Fibroblast of skin of back (primary cell): ENCODE data around the gene RNF207. TPM values are rescaled to one million over a fixed set of nuclear protein-coding genes. Genes with fewer than 3 reads are reported as not detected.

Source experiments
- DNase-seq: peaks from one replicate; pipeline ENCODE4 v3.0.0-alpha.2; 2013
- polyA plus RNA-seq, 2 experiments: library from polyadenylated mRNA; unstranded; fragments of 120-200 nt; gene quantifications; one replicate each; pipeline ENCODE4 v1.2.1, GENCODE V29; 2013; ENCODE audit not compliant: insufficient read length in 2 of 2

Gene RNF207, protein sequence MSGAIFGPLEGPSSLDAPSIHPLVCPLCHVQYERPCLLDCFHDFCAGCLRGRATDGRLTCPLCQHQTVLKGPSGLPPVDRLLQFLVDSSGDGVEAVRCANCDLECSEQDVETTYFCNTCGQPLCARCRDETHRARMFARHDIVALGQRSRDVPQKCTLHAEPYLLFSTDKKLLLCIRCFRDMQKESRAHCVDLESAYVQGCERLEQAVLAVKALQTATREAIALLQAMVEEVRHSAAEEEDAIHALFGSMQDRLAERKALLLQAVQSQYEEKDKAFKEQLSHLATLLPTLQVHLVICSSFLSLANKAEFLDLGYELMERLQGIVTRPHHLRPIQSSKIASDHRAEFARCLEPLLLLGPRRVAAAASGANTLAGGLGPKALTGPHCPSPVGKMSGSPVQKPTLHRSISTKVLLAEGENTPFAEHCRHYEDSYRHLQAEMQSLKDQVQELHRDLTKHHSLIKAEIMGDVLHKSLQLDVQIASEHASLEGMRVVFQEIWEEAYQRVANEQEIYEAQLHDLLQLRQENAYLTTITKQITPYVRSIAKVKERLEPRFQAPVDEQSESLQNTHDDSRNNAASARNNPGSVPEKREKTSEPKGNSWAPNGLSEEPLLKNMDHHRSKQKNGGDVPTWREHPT
- 3.0 TPM for polyA plus RNA-seq (2013, experiment 1 of 2; ENCODE audit: insufficient read length)
- 3.7 TPM for polyA plus RNA-seq (2013, experiment 2 of 2; ENCODE audit: insufficient read length)

- peak; percentile 72 for DNase-seq
These were observed at the start of gene RNF207 for GRCh38 chr1:6205849-6206519. Gene RNF207 (plus strand): TSS chr1:6206119. CDS start chr1:6206536, 417 bp downstream.

DNA sequence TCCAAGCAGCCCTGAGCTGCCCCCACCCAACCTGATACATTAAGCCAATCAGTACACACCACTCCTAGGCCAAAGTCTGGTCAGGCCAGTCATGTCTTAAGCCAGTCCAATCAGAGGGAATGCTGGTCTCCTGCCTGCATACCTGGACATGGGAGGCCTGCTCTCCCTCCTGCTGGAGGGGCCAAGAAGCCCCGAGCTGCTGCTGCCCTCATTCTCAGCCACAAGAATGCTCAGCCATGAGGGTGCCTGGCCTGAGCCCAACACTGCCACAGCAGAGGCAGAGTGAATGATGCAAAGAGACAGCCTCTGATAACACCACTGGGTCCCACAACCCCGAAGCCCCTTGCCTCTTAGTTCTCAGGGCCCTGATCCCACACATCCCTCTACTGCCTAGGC, 48.8 kb upstream of the RNF207 start:
- no peak for DNase-seq

DNA sequence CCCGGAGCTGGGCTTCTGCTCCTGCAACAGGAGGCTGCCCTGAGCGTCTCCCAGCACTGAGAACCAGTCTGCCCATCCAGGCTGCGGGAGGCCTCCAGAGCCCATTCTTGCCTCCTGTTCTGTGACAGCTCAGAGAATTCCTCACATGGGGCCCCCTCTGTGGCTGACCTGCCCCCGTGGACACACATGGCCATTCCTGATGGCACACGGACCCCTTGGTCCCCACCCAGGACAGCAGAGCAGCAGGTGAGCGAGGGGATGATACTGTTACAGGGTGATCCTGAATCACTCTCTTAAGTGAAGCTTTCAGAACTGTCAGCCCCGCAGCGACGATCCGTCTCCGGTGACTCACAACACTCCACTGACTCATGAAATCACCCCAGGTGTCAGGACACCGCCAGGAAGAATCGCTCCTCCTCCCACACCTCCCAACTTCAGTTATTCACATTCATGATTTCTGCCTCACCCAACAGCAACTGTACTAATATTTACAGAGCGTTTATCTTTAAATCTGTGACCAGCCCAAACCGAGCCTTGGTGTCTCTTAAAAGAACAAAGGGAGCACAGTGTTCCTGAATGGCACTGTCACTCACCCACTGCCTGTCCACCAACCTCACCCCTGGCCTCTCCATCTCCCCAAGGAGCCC, 48.3 kb upstream of the RNF207 start:
- DNase-seq: peak; percentile 30

GRCh38 chr1:6158181-6158580, 47.7 kb upstream of the RNF207 start:
- no peak for DNase-seq

GRCh38 chr1:6162341-6162740, 43.6 kb upstream of the RNF207 start:
- DNase-seq: no peak

- no peak for DNase-seq
These were observed 43.1 kb upstream of the RNF207 start for GRCh38 chr1:6162773-6163172.

- no peak for DNase-seq
These were observed 42.5 kb upstream of the RNF207 start for GRCh38 chr1:6163191-6163972.

GRCh38 chr1:6163973-6164617, 41.8 kb upstream of the RNF207 start:
- no peak for DNase-seq

- DNase-seq: no peak
These were observed 40.9 kb upstream of the RNF207 start for GRCh38 chr1:6165027-6165426.

DNA sequence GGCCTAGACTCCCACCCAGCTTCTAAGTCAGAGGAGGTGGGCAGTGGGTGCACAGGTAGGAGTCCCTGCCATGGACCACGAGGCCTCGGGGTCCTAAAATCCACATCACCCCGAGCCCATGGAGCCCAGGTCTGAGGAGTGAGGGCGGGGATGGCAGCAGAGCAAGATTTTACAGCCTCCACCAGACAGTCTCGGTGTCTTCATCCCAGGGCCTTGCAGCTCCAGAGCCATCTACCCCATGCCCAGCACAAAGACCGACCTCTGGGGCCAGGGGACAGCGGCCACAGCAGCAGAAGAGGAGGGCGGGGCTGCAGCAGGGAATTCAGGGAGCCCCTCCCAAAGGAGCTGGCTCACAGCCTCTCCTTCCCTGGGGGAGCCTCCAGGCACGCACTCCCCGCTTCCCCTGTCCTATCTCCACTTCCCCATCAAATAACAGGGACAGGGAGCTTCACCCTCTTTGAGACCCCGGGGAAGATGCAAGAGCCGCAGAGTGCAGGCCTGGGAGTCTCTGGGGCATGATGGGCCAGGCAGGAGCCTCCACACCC, 40.4 kb upstream of the RNF207 start:
- DNase-seq: no peak

GRCh38 chr1:6166221-6166620, 39.7 kb upstream of the RNF207 start:
- DNase-seq: no peak

DNA sequence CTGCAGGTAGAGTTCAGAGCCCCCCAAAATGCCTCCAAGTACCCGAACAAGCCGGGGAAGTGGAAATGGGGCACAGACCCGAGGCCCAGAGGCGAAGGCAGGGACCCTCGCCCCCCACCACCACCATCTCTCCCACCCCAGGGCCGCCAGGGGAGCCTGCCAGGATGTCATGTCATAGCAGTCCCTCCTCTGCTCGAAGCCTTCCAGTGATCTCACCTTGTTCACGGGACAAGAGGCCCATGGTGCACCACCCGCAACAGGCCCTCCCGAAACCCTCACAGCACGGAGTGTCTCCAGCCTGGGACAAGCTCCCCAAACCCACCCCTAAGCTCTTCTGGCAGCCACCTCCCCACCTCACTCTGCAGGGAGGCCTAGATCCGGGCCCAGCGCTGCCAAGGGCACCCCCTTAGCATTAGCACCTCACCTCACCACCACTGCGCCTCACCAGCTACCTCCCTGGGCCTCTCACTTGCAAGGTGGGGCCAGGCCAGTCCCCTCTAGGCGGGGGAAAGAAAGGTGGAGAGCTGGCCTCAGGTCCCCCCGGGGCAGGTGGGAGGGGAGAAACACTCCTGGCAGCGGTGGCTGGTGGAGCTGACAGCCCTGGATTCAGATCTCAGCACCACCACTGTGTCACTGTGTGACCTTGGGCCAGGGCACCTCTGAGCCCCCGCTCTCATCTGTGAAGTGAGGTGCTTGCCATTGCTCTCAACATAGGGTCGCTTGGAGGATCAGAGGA, 39.1 kb upstream of the RNF207 start:
- no peak for DNase-seq

DNA sequence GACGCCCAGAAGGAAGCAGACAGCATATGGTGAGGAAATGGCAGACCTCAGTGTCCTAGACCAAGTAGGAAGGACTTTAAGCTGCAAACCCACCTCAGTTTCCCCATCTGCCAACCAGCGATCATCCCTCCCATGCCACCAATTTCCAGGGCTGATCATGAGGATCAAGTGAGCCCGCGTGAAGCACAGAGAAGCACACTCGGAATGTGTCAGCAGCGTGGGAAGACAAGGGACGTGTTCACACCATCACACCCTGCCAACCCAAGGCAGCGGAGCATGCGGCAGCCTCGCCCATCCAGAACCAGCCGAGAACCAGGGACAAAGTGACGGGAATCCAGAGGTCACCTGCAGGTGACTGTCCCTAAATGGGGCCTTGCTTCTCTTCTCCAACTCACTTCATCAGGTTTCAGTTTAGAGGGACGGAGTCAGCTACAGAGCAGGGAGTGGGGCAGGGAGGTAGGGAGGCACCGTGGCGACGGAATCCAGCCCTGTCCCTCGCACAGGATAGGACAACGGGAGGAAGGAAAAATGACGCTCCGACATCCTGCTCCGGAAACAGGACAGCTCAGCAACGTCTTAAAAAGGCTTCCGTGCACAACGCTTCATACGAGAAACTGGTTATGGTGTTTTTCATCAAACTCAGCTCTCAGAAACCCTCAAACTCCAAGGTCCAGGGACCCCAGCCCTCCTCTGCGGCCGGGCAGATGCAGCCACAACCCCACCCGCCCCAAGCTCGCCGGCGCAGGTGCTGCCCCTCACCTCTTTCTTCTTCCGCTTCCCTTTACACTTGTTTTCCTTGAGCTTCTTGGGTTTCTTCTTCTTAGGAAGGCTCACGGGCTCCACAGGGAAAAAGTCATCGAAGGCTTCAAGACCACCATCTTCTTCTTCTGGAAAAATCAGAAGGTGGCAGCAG, 38.3 kb upstream of the RNF207 start:
- DNase-seq: no peak

DNA sequence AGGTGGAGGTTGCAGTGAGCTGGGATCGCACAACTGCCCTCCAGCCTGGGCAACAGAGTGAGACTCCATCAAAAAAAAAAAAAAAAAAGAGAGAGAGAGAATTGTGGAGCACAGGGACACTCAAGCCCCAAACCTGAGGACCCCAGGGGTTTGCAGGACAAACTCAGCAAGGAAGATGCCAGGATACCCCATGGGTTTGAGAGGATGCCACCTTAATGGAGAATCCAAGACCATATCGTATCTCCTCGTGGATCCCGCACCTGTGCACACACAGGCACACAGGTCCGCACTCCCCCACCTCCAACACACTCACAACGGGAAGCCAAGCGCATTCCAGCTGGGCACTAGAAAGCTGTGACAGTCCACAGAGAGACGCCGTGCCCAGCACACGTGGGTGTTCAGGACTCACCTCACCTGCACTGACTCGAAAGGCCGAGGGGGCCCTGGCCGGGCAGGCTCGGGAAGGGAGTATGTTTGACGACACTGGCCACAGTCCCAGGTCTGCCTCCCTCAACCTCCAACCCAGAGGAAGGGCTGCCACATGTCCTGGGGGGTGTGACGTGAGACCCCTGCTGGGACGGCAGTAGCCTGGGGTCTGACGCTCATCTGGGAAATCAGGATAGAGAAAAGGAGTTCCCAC, 36.9 kb upstream of the RNF207 start:
- no peak for DNase-seq

- no peak for DNase-seq
These were observed 35.7 kb upstream of the RNF207 start for GRCh38 chr1:6170116-6170741.

DNA sequence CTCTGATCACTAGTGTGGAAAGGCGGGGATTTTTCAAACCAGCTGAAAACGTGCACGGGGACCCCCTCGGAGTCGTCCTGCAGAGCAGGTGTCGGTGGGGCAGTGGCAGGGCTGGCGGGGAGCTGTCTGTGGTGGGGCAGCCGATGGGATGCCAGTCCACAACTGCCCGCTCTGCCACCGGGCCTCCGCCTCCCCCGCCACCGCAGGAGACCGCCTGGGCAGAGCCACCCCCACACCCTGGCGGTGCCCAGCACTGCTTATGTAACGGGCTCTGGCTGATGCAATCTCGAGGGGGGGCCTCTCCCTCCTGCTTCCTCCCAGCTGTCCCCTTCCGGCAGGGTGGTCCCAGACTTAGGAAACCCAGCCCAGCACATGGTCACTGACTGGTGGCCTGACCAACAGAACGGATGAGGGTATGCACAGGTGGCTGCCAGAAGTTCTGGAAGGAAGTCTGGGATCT, 35.1 kb upstream of the RNF207 start:
- no peak for DNase-seq

DNA sequence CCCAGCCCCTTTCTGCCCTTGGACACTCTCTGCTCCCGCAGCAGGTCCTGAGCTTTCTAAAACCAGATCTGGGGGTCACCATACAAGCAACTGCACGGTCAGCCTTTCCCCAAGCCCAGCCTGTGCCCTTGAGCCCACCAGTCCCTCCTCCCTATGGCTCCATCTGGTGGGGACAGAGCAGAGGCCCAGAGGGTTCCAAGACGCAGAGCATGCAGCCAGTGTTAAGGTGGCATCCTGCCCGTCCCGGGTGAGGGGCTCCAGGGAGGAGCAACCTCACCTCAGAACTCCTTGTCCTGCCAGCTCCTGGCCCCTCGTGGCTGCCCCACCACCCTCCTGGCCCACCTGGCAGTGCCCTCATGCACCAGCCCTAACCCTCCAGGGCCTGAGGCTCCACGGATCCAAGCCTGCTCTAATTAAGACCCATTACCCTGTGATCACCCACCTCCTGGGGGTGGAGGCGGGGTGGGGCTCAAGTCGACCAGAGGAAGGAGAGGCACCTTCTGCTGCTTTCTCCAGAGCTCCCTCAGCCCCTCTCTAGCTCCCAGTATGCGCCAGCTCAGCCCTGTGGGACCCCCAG, 34.3 kb upstream of the RNF207 start:
- no peak for DNase-seq

DNA sequence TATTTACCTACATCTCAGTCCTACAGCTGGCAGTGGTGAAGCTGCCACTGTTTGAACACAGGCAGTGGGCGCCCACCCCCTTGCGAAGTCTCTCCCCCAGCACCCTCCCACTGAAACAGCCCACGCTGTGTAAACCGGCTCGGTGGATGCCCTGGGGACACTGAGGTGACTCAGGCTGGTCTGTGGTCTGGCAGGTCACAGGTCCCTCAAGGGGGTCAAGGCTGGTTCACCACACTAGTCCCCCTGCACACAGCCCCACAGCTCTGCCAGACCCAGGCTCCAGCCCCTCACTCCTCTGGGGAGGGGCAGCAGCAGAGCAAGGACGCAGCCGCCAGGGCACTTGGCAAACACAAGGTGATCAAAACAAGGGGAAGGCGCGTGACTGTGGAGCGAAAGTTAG, 33.4 kb upstream of the RNF207 start:
- DNase-seq: no peak
